Endometrium (tissue), 2 donors: ENCODE data around the gene CCDC50.

ENCODE experiments used
- FAIRE-seq: peaks from 2 replicates; lab custom pipeline; 2012; peaks lifted over from hg19 to GRCh38; lab: Jason Lieb, UNC
- donor health status: control.
- donor health status: control.

The CCDC50 gene

GRCh38 chr3:191316876-191317603 lies 12.2 kb upstream of the CCDC50 start:
- no peak for FAIRE-seq

DNA sequence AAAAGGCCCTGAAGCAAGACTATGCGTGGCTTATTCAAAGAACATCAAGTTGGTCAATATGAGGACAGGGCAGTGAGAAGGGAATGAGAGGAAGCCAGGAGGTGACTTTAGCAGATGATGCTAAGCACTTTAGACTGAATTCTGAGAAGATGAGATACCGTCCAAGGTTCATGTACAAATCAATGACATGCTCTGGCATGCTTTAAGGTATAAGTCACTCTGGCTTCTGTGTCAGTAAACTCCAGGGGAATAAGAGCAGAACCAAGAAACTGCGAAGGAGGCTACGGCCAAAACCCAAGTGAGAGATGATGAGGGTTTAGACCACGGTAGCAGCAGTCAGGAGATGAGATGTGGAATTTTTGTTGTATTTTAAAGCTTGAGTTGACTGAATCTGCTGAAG lies 8.9 kb upstream of the CCDC50 start:
- FAIRE-seq = no peak

- FAIRE-seq = no peak
Measured at GRCh38 chr3:191321019-191321767, 8.0 kb upstream of the CCDC50 start.

GRCh38 chr3:191324936-191325335 lies 4.3 kb upstream of the CCDC50 start:
- no peak for FAIRE-seq

- no peak for FAIRE-seq
Measured at GRCh38 chr3:191327526-191327925, 1.7 kb upstream of the CCDC50 start.

GRCh38 chr3:191328383-191328961 lies 722 bp upstream of the CCDC50 start:
- no peak for FAIRE-seq

DNA sequence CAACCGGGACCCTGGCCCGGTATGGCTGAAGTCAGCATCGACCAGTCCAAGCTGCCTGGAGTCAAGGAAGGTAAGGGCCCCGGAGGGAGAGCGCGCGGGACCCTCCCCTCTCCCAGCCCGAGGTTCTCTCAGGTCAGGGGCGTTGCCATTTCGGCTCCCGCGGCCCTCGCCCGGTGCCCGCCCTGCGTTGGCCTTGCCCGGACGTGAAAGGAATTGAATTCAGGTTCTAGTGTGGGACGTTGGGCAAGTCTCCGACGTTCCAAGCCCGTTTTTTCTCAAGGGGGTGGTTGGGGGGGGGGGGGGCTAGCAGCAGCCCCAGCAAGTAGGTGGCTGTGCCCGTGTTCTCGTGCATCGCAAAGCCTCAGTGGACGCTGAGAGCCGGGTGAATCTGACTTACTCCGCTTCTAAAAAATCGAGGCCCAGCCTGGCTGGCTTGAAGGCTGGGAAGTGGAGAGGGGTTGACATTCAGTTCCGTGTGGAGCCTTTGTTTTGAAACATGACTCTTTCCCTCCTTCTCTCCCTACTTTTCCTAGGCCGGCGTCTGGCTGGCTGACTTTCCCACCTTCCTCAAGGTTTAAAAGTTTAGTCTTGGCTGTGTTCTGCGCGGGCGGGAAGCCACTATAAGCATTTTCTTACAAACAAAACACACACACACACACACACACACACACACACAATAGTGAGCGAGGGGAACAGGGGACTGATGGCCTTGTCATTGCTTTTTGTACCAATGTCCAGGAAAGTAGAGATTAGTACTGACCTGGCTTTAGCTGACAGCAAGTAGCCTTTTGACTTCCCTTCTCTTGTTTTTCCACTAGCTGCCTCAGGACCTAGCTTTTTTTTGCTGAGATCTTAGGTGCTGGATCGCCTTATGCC lies 698 bp downstream of the CCDC50 start, which contains the start of gene UTS2B:
TSS of gene UTS2B (minus strand) at position 873 of the 876 bp plus-strand sequence. CDS start 48,337 bp downstream, outside the sequence.
- no peak for FAIRE-seq

- FAIRE-seq = no peak
Measured at GRCh38 chr3:191330530-191331048, 1.4 kb downstream of the CCDC50 start.

GRCh38 chr3:191331388-191331787 lies 2.2 kb downstream of the CCDC50 start:
- FAIRE-seq = no peak

DNA sequence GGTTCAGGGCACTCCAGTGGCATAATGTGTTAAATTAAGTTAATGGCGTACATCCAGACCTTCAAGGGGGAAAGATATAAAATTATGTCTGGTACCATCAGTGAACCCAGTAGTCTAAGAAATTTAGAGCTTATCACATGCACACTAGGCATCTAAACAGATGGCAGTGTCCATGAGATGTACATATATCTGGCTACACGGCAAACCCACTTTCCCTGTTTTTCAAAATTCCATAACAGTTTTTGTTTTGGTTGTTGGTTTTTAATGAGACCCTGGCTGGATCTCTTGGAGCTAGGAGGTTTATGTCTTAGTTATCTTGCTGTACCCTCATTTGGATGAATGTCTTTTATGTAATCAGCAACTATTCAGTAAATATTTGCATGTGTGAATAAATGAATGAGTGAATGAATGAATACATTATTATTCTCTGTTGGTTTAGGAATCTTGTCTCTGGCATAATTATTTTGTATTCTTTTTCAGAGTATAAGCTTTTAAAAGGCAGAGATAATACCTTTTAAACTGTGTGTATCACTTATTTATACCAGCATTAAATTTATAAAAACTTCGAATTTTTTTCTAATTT lies 4.2 kb downstream of the CCDC50 start:
- no peak for FAIRE-seq

DNA sequence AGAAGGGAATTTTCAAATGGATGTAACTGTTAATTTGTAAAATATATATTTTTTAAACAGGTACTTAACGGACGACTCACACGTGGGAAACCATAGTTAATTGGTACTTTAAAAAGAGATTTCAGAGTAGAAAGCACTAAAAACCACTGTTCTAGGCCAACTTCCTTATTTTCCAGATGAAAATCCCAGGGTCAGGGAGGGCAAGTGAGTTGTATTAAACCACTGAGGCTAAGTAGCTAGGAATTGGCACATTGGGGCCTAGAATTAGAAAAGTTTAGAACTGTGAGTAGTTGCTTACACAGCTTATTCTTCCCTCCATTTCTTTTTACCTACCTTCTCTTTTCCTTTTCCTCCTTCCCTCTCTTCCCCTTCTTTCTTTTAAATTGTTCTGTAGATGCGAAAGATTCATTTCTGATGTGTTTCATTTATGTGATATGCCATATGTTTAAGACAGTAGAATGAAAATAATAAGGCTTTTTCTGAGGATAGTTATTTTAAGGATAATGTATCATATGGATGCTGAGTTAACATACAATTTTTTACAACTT lies 5.2 kb downstream of the CCDC50 start:
- no peak for FAIRE-seq

- FAIRE-seq = no peak
Measured at GRCh38 chr3:191336833-191337232, 7.6 kb downstream of the CCDC50 start.

GRCh38 chr3:191338177-191338488 lies 8.9 kb downstream of the CCDC50 start:
- FAIRE-seq = no peak

- no peak for FAIRE-seq
Measured at GRCh38 chr3:191339316-191339917, 10.2 kb downstream of the CCDC50 start.

DNA sequence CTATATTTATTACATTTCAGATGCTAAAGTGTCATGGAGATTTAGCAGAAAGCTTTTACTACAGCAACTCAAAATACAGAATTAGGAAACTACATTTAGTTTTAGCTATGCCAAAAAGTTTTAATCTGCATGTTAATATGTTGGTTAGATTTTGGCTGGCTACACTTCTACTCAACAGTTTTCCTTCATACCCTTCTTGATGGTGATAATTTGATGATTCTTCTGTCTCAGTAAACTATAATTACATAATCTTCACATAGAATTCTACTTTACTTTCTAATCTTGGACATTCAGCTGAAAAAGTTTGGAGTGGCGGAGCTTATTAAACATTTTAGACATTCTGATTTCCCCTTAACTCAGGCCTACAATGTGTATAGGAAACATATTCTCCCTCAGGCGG lies 11.2 kb downstream of the CCDC50 start:
- FAIRE-seq = no peak

GRCh38 chr3:191340966-191341365 lies 11.8 kb downstream of the CCDC50 start:
- no peak for FAIRE-seq

DNA sequence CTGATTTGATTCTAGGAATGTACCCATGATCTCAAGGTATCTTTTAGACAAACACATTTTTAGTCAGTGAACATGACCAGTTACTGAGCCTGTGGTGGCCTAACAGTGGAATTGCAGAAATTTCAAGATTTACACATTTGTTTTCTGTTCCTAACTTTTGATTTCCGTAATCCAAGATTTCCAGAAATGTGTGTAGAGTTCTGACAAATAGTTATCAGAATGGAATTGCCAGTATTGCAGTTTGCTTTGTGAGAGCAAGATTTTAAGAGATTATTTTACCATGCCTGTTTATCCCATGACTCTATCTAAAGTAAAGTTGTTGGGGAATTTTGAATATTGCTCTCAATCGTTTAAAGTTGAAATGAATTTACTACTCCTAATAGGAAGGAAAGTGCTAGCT lies 12.8 kb downstream of the CCDC50 start:
- no peak for FAIRE-seq

DNA sequence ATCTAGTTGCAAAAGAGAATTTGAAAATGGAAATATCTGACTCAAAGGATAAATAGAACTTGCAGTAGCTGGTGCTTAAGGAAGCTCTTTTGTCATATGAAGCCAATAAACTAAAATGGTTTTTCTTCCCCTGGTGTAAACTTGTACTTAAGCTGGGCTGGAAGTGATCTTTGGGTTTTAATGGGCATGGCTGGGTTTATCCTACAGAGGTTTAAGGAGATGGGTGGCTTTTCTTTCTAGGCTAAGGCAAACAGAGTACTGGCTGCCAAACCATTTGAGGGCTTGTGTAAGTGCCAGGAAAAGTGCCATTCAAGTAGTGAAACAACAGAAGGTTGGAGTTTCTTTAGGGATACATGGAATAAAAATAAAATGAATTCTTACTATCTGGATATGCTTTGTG lies 13.2 kb downstream of the CCDC50 start:
- FAIRE-seq = no peak

DNA sequence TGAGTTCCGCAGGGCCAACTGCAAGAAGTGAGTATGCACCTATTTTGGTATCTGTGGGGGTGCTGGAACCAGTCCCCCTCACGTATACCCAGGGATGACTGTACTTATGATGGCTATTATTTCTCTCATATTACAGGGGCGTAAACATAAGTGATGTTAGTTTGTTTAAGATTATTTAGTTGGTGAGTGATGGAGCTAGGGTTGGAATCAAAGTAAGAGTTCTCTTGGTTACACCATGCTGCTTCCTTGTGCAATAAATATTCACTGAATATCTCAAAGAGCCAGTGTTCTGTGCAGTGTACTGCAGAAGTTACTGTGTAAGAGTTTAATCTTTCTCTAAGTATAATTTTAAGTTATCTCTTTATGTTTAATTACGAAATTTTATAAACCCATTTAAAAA lies 13.9 kb downstream of the CCDC50 start:
- no peak for FAIRE-seq

DNA sequence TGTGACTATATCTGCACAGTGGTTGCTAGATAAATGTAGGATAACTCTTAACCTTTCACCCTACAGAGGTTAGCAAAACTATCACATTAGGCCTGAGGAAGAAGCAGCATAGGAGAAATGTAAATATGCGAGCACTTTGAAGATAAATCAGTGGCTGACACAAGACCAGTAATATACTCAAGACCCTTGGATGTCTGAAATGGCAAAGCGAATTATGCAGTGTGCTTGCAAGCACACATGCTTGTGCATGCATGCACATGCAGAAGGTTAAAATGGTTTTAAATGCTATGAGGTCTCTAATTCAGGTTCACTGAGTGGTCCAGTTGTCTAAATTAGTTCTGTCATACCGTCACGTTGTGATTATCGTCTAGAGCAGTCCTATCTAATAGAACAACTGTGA lies 14.7 kb downstream of the CCDC50 start:
- FAIRE-seq = no peak

GRCh38 chr3:191345334-191345733 lies 16.1 kb downstream of the CCDC50 start:
- FAIRE-seq = no peak
